Tongue (tissue), 2 donors: ENCODE results near the gene NARS2. TPM values are rescaled to one million over a fixed set of nuclear protein-coding genes. Genes with fewer than 3 reads are reported as not detected.

Source experiments
- DNase-seq: peaks from one replicate; pipeline ENCODE4 v3.0.0-alpha.2; 2015
- total RNA-seq: library from RNA; depleted of rRNA; stranded (reverse); fragments of >200 nt; gene quantifications from one replicate; pipeline ENCODE4 v1.2.3, GENCODE V29; 2014

The NARS2 gene
- total RNA-seq, 1 donor from 2014 or later = 27.8 TPM

GRCh38 chr11:78432956-78433355, 141.7 kb downstream of the NARS2 start:
- peak; percentile 44 for DNase-seq

- DNase-seq = no peak
These were observed 142.6 kb downstream of the NARS2 start for GRCh38 chr11:78432058-78432515.

GRCh38 chr11:78429660-78430059, 145.0 kb downstream of the NARS2 start:
- DNase-seq = no peak

- no peak for DNase-seq
These were observed 145.5 kb downstream of the NARS2 start for GRCh38 chr11:78429209-78429608.

GRCh38 chr11:78428773-78429172, 145.9 kb downstream of the NARS2 start:
- no peak for DNase-seq

- no peak for DNase-seq
These were observed 146.4 kb downstream of the NARS2 start for GRCh38 chr11:78428266-78428636.

GRCh38 chr11:78427615-78428265, 146.9 kb downstream of the NARS2 start:
- DNase-seq = no peak

- DNase-seq = no peak
These were observed 147.8 kb downstream of the NARS2 start for GRCh38 chr11:78426845-78427244.

GRCh38 chr11:78425399-78426070, 149.1 kb downstream of the NARS2 start:
- peak; percentile 34 for DNase-seq

- peak; percentile 35 for DNase-seq
These were observed 150.1 kb downstream of the NARS2 start for GRCh38 chr11:78424334-78425270.

GRCh38 chr11:78423241-78423640, 151.4 kb downstream of the NARS2 start:
- DNase-seq = no peak

GRCh38 chr11:78420796-78421209, 153.9 kb downstream of the NARS2 start:
- peak; percentile 48 for DNase-seq

- DNase-seq = peak; percentile 88
These were observed 154.4 kb downstream of the NARS2 start for GRCh38 chr11:78420255-78420764.

GRCh38 chr11:78419327-78419726, 155.3 kb downstream of the NARS2 start:
- DNase-seq = peak; percentile 26

- DNase-seq = no peak
These were observed 156.0 kb downstream of the NARS2 start for GRCh38 chr11:78418584-78419211.

GRCh38 chr11:78417888-78418583, 156.6 kb downstream of the NARS2 start:
- DNase-seq = peak; percentile 91

- no peak for DNase-seq
These were observed 157.3 kb downstream of the NARS2 start, which contains the start of gene GAB2 for GRCh38 chr11:78417175-78417887. Gene GAB2 (minus strand): TSS chr11:78417820. CDS start chr11:78417720, 100 bp downstream.

- peak; percentile 88 for DNase-seq
These were observed 158.1 kb downstream of the NARS2 start for GRCh38 chr11:78416285-78417174.

- no peak for DNase-seq
These were observed 159.3 kb downstream of the NARS2 start for GRCh38 chr11:78415338-78415737.
